GM10266 (cell line): Measurements from ENCODE around the gene TNFRSF25.

Source experiments
- DNase-seq: peaks from one replicate; pipeline ENCODE4 v3.0.0; 2012; ENCODE audit errors: extremely low spot score
- TF ChIP-seq, protein P1 (sequence below): IDR thresholded peaks from 2 replicates; pipeline ENCODE4 v1.5.1; 2012; ENCODE audit warnings: mild to moderate bottlenecking, low read depth; ENCODE audit not compliant: control insufficient read depth, insufficient read depth; ENCODE audit errors: missing control alignments

TNFRSF25 gene

DNA sequence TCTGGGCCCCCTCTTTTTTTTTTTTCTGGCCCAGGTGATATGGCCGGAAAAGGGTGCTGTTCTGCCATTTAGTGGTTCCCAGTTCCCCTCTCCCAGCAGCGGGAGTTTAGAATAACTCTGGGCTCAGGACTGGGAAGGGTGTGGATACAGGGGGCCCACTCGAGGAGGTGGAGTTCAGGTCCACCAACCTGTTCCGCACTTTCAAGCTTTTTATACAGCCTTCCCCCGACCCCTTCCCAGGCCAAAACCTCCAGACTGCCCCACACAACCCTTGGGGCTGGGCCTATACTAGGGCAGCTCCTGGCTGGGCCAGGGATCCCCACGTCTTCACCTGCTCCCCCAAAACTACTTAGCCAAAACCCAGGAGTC lies 25.1 kb upstream of the TNFRSF25 start:
- TF ChIP-seq, protein P1, sequence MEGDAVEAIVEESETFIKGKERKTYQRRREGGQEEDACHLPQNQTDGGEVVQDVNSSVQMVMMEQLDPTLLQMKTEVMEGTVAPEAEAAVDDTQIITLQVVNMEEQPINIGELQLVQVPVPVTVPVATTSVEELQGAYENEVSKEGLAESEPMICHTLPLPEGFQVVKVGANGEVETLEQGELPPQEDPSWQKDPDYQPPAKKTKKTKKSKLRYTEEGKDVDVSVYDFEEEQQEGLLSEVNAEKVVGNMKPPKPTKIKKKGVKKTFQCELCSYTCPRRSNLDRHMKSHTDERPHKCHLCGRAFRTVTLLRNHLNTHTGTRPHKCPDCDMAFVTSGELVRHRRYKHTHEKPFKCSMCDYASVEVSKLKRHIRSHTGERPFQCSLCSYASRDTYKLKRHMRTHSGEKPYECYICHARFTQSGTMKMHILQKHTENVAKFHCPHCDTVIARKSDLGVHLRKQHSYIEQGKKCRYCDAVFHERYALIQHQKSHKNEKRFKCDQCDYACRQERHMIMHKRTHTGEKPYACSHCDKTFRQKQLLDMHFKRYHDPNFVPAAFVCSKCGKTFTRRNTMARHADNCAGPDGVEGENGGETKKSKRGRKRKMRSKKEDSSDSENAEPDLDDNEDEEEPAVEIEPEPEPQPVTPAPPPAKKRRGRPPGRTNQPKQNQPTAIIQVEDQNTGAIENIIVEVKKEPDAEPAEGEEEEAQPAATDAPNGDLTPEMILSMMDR, result no peak
- DNase-seq, result no peak

DNA sequence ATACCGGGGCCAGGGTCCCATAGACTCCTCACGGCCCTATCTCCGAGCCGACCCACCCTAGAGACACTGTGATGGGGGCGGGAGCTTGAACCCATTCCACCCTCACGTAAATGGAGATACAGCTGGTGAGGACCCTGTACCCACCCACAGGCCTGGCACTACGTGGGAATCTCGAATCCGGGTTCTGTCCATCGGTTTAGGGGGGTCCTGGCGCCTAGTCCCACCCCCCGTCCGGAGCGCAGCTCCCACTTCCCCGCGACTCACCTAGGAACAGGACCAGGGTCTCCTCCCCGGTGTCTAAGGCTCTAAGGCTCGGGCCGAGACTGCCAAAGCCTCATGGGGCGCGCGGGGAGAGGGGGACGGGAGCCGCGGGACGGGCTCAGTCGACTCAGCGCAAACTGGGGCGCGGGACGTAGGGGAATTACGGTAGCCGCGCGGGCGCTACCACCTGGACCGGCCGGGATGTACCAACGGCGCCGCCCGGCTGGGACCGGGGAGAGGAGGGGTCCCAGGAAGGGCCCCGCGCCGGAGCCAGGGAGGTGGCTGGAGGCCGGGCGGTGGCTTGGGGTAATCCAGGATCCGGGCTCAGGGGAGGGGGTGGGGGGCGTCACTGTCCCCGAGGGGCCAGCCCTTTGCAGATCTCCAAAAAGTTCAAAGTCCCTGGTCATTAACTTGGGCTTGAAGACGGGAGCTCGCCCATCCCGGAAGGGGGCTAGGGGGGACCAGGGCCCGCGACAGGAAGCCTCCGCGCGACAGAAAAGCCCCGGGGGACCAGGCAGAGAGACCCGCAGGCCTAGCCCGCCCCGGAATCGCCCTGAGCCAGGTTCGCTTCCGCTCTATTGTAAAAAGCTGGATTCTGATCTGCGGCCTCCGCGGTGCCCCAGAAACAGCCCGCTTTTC lies 24.5 kb upstream of the TNFRSF25 start:
- TF ChIP-seq, protein P1, result no peak
- DNase-seq, result peak; percentile 79

DNA sequence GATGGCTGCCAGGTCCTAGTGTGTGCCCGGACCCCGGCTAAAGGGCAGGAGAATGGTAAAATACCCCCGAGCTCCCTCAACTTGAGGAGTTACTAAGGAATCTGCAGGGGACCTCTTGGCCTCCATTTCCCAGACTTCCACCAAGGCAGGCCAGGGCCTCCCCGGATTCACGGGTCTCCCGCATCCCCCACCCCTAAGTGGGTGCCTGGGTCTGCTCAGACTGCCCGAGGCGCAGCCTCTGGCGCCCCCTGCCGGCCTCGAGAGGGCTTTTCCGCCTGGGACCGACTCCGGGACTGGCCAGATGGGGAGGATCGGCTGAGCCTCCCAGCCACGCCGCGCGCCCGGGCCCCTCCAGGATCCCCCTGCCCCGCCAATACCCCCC lies 23.8 kb upstream of the TNFRSF25 start:
- peak; percentile 96 for DNase-seq
- TF ChIP-seq, protein P1, result peak; percentile 94

DNA sequence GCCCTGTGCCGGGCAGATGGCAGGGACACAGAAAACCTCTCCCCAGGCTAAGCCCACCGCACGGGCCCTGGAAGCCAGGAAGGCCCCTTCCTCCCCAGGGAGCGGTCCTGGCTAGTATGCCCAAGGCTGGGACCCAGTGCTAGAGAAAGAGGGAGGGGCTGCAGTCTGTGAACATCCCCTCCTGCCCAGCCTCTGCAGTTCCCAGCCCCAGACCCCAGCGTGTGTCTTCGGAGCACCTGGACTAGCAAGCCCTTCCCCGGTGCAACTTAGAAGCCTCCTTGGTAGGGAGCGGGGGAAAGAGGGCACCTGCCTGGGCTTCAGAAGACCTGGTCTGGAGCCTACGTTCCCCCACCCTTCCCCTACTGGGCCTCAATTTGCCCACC lies 23.4 kb upstream of the TNFRSF25 start:
- TF ChIP-seq, protein P1, result no peak
- no peak for DNase-seq

DNA sequence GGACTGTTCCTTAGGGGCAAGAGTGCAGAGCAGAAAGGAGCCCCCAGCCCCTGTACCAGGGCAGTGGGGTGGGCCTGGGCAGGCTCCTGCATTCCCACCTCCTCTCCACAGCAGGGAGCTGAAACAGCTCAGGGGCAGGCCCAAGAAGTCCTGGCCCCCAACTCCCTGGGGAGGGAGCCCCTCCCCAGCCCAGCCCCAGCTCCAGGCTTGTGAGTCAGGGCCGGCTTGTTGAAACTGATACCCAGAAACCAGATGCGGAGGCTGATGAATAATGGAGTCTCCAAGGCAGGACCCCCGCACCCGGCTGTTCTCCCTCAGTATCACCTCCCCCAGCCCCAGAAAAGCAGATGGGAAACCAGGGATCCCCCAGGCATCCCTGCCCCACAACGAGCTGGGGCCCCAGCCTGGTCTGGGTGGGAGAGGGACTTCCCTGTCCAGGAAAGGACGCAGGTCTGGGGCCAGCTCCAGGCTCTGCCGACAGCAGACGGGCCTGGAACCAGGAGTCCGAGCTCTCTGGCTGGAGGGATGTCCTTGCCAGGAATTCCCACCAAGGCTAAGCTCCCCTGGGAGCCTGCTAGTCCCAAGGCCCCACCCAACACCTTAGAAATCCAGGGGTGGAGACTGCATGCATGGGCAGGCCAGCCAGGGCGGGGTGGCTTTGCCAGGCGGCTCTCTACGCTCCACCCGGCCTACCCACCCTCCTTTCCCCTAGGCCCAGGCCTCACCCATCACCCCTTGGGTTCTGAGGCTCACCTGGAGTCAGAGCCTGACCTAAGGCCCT lies 22.8 kb upstream of the TNFRSF25 start:
- TF ChIP-seq, protein P1, result no peak
- no peak for DNase-seq

DNA sequence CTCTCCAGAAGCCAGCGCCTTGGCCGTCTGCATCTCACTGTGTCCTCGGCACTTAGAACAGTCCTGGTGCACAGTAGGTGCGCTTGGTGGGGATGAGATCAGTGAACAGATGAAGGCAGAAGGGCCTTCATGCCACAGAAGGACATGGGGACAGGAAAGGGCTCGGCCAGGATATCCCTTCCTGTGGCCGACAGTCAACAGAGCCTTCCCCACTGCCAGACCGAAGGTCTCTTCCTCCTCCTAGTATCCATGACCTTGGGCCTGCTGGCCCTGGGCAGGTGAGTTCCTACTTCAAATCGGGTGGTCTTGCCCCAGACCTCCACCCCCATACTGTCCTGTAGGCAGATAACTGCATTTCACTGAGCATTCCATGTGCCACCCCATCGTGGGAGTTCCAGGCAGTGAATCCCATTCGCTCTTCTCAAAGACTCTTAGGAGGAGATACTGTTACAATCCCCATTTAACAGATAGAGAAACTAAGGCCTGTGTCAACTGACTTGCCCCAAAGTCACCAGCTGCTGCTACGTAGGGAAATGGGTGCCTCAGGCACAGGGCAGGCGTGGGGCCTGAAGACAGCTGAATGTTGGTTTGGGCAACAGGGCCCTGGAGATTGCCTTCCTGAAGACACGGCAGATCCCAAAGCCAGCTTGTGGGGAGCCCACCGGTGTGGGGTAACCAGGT lies 22.0 kb upstream of the TNFRSF25 start:
- TF ChIP-seq, protein P1, result no peak

More for the DNA sequence above, 22.0 kb upstream of the TNFRSF25 start:
- no peak for DNase-seq
